K562 (cell line): ENCODE results near the gene TP53I13. TPM values are rescaled to one million over a fixed set of nuclear protein-coding genes. Genes with fewer than 3 reads are reported as not detected.

Source experiments
- ETV1 ChIP-seq: fragments of 450-650 bp; conservative IDR thresholded peaks from 2 replicates; pipeline ENCODE4 v1.6.1; 2016; ENCODE audit warnings: missing genetic modification characterization, control low read depth, low read depth, missing compliant biosample characterization
- HNRNPLL ChIP-seq: fragments of 200-400 bp; formaldehyde crosslinking; IDR thresholded peaks from 2 replicates; pipeline ENCODE4 v1.6.1; 2017; ENCODE audit warnings: low read length, low read depth, mild to moderate bottlenecking; ENCODE audit not compliant: poor library complexity, severe bottlenecking
- MAFF ChIP-seq: IDR thresholded peaks from 2 replicates; pipeline ENCODE4 v1.6.1; 2012; ENCODE audit warnings: low read length, improper control_type of control experiment
- MEIS2 ChIP-seq: fragments of 450-650 bp; IDR thresholded peaks from 2 replicates; pipeline ENCODE4 v1.6.1; 2014; ENCODE audit warnings: mild to moderate bottlenecking; ENCODE audit not compliant: partially characterized antibody
- NCOR1 ChIP-seq: fragments of 450-650 bp; IDR thresholded peaks from 2 replicates; pipeline ENCODE4 v1.6.1; 2016; ENCODE audit warnings: mild to moderate bottlenecking, moderate library complexity
- NEUROD1 ChIP-seq: fragments of 150-350 bp; IDR thresholded peaks from 2 replicates; pipeline ENCODE4 v1.6.1; 2014; ENCODE audit warnings: borderline replicate concordance, low read length, low read depth; ENCODE audit not compliant: partially characterized antibody
- PHF20 ChIP-seq: fragments of 450-650 bp; IDR thresholded peaks from 2 replicates; pipeline ENCODE4 v1.6.1; 2018; ENCODE audit not compliant: partially characterized antibody
- PHF8 ChIP-seq: fragments of 200-600 bp; sonication (generic); IDR thresholded peaks from 2 replicates; pipeline ENCODE4 v1.6.1; 2012; ENCODE audit warnings: mixed run types, mild to moderate bottlenecking, inconsistent platforms, low read length, moderate library complexity, borderline replicate concordance
- PTRF ChIP-seq: fragments of 450-650 bp; IDR thresholded peaks from 2 replicates; pipeline ENCODE4 v1.6.1; 2016; ENCODE audit warnings: mild to moderate bottlenecking, missing genetic modification characterization, missing compliant biosample characterization
- RB1 ChIP-seq: fragments of 450-650 bp; IDR thresholded peaks from 2 replicates; pipeline ENCODE4 v1.6.1; 2017; ENCODE audit warnings: low read depth, mild to moderate bottlenecking
- TCF7L2 ChIP-seq: fragments of 150-350 bp; IDR thresholded peaks from 2 replicates; pipeline ENCODE4 v1.6.1; 2016; ENCODE audit warnings: low read depth, mild to moderate bottlenecking, low read length, moderate library complexity
- ZFP30 ChIP-seq: fragments of 250-450 bp; sonication (Bioruptor Pico); IDR thresholded peaks from 2 replicates; pipeline ENCODE4 v1.8.0; 2022; ENCODE audit warnings: moderate library complexity, mild to moderate bottlenecking, inconsistent platforms, borderline replicate concordance
- ZNF583 ChIP-seq: fragments of 250-450 bp; sonication (Bioruptor Pico); IDR thresholded peaks from 2 replicates; pipeline ENCODE4 v1.4.0; 2020
- polyA plus RNA-seq, 8 experiments: library from polyadenylated mRNA; depleted of rRNA in 4 of 8; stranded (reverse) in 5 of 8; unstranded in 3 of 8; fragments of >200 nt; fragmentation: Nextera tagmentation in 2 of 8; fragmentation: Illumina TruSeq in 1 of 8; extraction: Ambion mirVana in 2 of 8; extraction: Trizol in 1 of 8; gene quantifications; 2 replicates each; pipeline versions ENCODE4 v1.2.1 to v1.2.3, GENCODE V29; 2011 to 2014; ENCODE audit warnings: inconsistent platforms in 1 of 8, missing spikeins in 1 of 8
- total RNA-seq, 7 experiments: library from RNA; depleted of rRNA in 6 of 7; stranded (reverse); fragments of >200 nt in 6 of 7; fragmentation: Illumina TruSeq in 2 of 7; extraction: Trizol in 2 of 7; gene quantifications; 2 replicates each; pipeline versions ENCODE4 v1.2.1 to v1.2.3, GENCODE V29; 2011 to 2021; ENCODE audit warnings: low replicate concordance in 1 of 7
- TF ChIP-seq, protein P1 (sequence below), 2 experiments: fragments of 450-650 bp in 1 of 2; sonication (generic) in 1 of 2; formaldehyde crosslinking; conservative IDR thresholded peaks; 2 replicates each; pipeline versions ENCODE4 v1.4.0 to v1.8.1; 2020 to 2022; ENCODE audit warnings: mild to moderate bottlenecking in 1 of 2, missing genetic modification reagents in 1 of 2
- TF ChIP-seq, protein P2 (sequence below): fragments of 450-650 bp; conservative IDR thresholded peaks from 2 replicates; pipeline ENCODE4 v1.6.1; 2016; ENCODE audit warnings: missing genetic modification characterization, low read depth, mild to moderate bottlenecking, control low read depth, missing compliant biosample characterization
- TF ChIP-seq, protein P3 (sequence below), 2 experiments: fragments of 450-650 bp; formaldehyde crosslinking in 1 of 2; IDR thresholded peaks; 2 replicates each; pipeline versions ENCODE4 v1.4.0 to v1.6.1; 2014 to 2020; ENCODE audit warnings: mild to moderate bottlenecking in 2 of 2, borderline replicate concordance in 1 of 2, low read depth in 1 of 2

The TP53I13 gene
- total and polyA plus RNA-seq, 9 of the 15 experiments (the other 6 are each of a cell fraction or from before 2014, with no cell fraction given): 0.08 to 28.3 (median 9.1) TPM

- no peak for TF ChIP-seq HNRNPLL
- TF ChIP-seq, protein P1, sequence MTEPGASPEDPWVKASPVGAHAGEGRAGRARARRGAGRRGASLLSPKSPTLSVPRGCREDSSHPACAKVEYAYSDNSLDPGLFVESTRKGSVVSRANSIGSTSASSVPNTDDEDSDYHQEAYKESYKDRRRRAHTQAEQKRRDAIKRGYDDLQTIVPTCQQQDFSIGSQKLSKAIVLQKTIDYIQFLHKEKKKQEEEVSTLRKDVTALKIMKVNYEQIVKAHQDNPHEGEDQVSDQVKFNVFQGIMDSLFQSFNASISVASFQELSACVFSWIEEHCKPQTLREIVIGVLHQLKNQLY (CRISPR knock-in tag; conservative IDR thresholded peaks at IDR 0.05): no peak
- no peak for TF ChIP-seq PTRF (tag)
- TF ChIP-seq ZNF583: 0 out of 2 replicates have a peak, but pooled peaks have one; percentile 12
- TF ChIP-seq PHF8: peak; percentile 78; the same call in 1 of the 2 replicates
- TF ChIP-seq NCOR1: no peak
- TF ChIP-seq, protein P2, sequence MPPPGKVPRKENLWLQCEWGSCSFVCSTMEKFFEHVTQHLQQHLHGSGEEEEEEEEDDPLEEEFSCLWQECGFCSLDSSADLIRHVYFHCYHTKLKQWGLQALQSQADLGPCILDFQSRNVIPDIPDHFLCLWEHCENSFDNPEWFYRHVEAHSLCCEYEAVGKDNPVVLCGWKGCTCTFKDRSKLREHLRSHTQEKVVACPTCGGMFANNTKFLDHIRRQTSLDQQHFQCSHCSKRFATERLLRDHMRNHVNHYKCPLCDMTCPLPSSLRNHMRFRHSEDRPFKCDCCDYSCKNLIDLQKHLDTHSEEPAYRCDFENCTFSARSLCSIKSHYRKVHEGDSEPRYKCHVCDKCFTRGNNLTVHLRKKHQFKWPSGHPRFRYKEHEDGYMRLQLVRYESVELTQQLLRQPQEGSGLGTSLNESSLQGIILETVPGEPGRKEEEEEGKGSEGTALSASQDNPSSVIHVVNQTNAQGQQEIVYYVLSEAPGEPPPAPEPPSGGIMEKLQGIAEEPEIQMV (tag): no peak
- TF ChIP-seq TCF7L2: no peak
- TF ChIP-seq, protein P3, sequence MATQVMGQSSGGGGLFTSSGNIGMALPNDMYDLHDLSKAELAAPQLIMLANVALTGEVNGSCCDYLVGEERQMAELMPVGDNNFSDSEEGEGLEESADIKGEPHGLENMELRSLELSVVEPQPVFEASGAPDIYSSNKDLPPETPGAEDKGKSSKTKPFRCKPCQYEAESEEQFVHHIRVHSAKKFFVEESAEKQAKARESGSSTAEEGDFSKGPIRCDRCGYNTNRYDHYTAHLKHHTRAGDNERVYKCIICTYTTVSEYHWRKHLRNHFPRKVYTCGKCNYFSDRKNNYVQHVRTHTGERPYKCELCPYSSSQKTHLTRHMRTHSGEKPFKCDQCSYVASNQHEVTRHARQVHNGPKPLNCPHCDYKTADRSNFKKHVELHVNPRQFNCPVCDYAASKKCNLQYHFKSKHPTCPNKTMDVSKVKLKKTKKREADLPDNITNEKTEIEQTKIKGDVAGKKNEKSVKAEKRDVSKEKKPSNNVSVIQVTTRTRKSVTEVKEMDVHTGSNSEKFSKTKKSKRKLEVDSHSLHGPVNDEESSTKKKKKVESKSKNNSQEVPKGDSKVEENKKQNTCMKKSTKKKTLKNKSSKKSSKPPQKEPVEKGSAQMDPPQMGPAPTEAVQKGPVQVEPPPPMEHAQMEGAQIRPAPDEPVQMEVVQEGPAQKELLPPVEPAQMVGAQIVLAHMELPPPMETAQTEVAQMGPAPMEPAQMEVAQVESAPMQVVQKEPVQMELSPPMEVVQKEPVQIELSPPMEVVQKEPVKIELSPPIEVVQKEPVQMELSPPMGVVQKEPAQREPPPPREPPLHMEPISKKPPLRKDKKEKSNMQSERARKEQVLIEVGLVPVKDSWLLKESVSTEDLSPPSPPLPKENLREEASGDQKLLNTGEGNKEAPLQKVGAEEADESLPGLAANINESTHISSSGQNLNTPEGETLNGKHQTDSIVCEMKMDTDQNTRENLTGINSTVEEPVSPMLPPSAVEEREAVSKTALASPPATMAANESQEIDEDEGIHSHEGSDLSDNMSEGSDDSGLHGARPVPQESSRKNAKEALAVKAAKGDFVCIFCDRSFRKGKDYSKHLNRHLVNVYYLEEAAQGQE (IDR thresholded peaks at IDR 0.05; ENCODE audit: borderline replicate concordance): no peak
- TF ChIP-seq, protein P3 (CRISPR knock-in tag; IDR thresholded peaks at IDR 0.05; ENCODE audit: low read depth): no peak
- TF ChIP-seq PHF20: peak; percentile 73
- no peak for TF ChIP-seq NEUROD1
- TF ChIP-seq RB1: 0 out of 2 replicates have a peak, but pooled peaks have one; percentile 43
- TF ChIP-seq MEIS2: no peak
- TF ChIP-seq ETV1 (tag): 0 out of 2 replicates have a peak, but pooled peaks have one; percentile 33
- no peak for TF ChIP-seq ZFP30 (CRISPR knock-in tag)
- no peak for TF ChIP-seq MAFF
Measured at GRCh38 chr17:29568331-29569244, at the start of gene TP53I13 (continued).
